ENCODE data around the gene MTNR1A.
"Not testable (repeated sequence)": the region's sequence is repeated elsewhere in the genome, so short reads cannot be mapped to it uniquely, and the experiment has no call there.

Gene MTNR1A

DNA sequence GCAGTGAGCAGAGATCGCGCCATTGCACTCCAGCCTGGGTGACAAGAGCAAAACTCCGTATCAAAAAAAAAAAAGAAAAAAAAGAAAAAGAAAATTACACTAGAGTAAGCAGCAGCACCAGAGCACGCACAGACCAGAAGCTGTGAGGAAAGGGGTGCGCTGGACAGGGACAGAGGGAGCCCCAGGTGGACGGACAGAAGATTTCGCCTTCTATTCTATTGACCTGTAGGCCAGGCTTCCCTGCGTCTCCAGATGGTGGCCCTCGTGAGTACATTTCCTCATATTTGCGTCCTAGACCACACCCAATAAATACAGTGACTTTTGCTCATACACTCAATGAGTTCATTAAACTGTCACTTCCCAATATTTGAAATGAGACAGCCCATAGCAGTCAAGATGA is 19.1 kb downstream of the MTNR1A start:
- no peak overlapping the region for H4K8ac ChIP-seq (ENCODE audit: low read depth, low read length)
- H3K14ac ChIP-seq (ENCODE audit: low read length): no peak overlapping the region
- H2BK120ac ChIP-seq (ENCODE audit: insufficient read depth, low read length, poor library complexity): no peak overlapping the region
- WGBS (ENCODE audit: extremely low coverage, insufficient coverage, insufficient read length): no CpG with 5 or more reads among the region's 10 CpGs
- no peak overlapping the region for H2BK5ac ChIP-seq (ENCODE audit: low read depth, low read length, poor library complexity)
- H3K9ac ChIP-seq (ENCODE audit: low read length): no peak overlapping the region
- peaks cover 5% of the 10 kb centered on the region for H3K9me3 ChIP-seq (ENCODE audit: insufficient read depth, low read depth, low read length)
- no peak overlapping the region for H3K4me3 ChIP-seq (ENCODE audit: low read depth, low read length)
- H3K79me1 ChIP-seq (ENCODE audit: low read length): no peaks in the 10 kb centered on the region
- H3K4me1 ChIP-seq (ENCODE audit: control insufficient read depth in 1 of 2, insufficient read depth in 2 of 2, low read length in 2 of 2): no peaks in the 10 kb centered on the region
- no peak overlapping the region for H3K4ac ChIP-seq (ENCODE audit: low read depth, low read length)
- no peak overlapping the region for H2AK5ac ChIP-seq (ENCODE audit: low read length)
- no peak overlapping the region for H4K12ac ChIP-seq (ENCODE audit: low read depth, low read length)
- H3K79me2 ChIP-seq (ENCODE audit: control insufficient read depth, insufficient read depth, low read length, poor library complexity): no peaks in the 10 kb centered on the region
- no peaks in the 10 kb centered on the region for H3K36me3 ChIP-seq (ENCODE audit: control insufficient read depth in 1 of 2, insufficient read depth in 2 of 2, low read length in 2 of 2)
- H2BK12ac ChIP-seq (ENCODE audit: low read length): no peak overlapping the region
- no peak overlapping the region for H2AFZ ChIP-seq (ENCODE audit: insufficient read depth, low read length, poor library complexity)
- DNase-seq: no peak
- no peak overlapping the region for H3K4me2 ChIP-seq (ENCODE audit: low read length)
- no peak overlapping the region for H3K23ac ChIP-seq (ENCODE audit: low read length)
- no peak overlapping the region for H4K91ac ChIP-seq (ENCODE audit: low read depth, low read length)
- H3K27me3 ChIP-seq (ENCODE audit: insufficient read depth, low read length): no peaks in the 10 kb centered on the region
- no peak overlapping the region for H3K18ac ChIP-seq (ENCODE audit: low read length)
- H3K27ac ChIP-seq (ENCODE audit: low read depth, low read length): no peak overlapping the region

DNA sequence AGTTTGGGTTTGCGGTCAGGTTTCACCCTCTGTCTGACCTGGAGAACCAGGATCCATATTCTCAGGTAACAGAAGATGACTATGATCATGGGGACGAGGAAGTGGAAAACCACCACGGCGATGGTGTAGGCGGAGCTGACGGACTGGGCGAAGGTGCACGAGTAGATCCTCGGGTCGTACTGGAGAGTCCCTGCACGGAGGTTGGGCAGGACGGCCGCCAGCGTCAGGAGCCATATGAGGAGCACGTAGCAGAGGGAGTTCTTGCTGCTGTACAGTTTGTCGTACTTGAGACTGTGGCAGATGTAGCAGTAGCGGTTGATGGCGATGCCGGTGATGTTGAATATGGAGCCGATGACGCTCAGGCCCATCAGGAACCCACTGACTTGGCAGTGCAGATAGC is 21.3 kb downstream of the MTNR1A start:
- WGBS (ENCODE audit: extremely low coverage, insufficient coverage, insufficient read length): no CpG with 5 or more reads among the region's 21 CpGs
- Histone ChIP-seq H2BK12ac (ENCODE audit: low read length) (no peak overlapping the region), H3K4me3 (ENCODE audit: low read depth, low read length) (no peak overlapping the region), H3K9ac (ENCODE audit: low read length) (no peak overlapping the region), H3K27me3 (ENCODE audit: insufficient read depth, low read length) (no peaks in the 10 kb centered on the region), H3K4ac (ENCODE audit: low read depth, low read length) (no peak overlapping the region), H3K23ac (ENCODE audit: low read length) (no peak overlapping the region), H3K4me2 (ENCODE audit: low read length) (no peak overlapping the region), H2AFZ (ENCODE audit: insufficient read depth, low read length, poor library complexity) (no peak overlapping the region), H4K8ac (ENCODE audit: low read depth, low read length) (no peak overlapping the region), H4K91ac (ENCODE audit: low read depth, low read length) (no peak overlapping the region), H3K79me1 (ENCODE audit: low read length) (no peaks in the 10 kb centered on the region), H2BK5ac (ENCODE audit: low read depth, low read length, poor library complexity) (no peak overlapping the region), H3K14ac (ENCODE audit: low read length) (no peak overlapping the region), H2BK120ac (ENCODE audit: insufficient read depth, low read length, poor library complexity) (no peak overlapping the region), H3K18ac (ENCODE audit: low read length) (no peak overlapping the region), H3K9me3 (ENCODE audit: insufficient read depth, low read depth, low read length) (peaks cover 2% of the 10 kb centered on the region), H3K79me2 (ENCODE audit: control insufficient read depth, insufficient read depth, low read length, poor library complexity) (no peaks in the 10 kb centered on the region), H3K4me1 (ENCODE audit: control insufficient read depth in 1 of 2, insufficient read depth in 2 of 2, low read length in 2 of 2) (no peaks in the 10 kb centered on the region), H4K12ac (ENCODE audit: low read depth, low read length) (no peak overlapping the region), H2AK5ac (ENCODE audit: low read length) (no peak overlapping the region), H3K36me3 (ENCODE audit: control insufficient read depth in 1 of 2, insufficient read depth in 2 of 2, low read length in 2 of 2) (no peaks in the 10 kb centered on the region), H3K27ac (ENCODE audit: low read depth, low read length) (no peak overlapping the region)
- no peak for DNase-seq

DNA sequence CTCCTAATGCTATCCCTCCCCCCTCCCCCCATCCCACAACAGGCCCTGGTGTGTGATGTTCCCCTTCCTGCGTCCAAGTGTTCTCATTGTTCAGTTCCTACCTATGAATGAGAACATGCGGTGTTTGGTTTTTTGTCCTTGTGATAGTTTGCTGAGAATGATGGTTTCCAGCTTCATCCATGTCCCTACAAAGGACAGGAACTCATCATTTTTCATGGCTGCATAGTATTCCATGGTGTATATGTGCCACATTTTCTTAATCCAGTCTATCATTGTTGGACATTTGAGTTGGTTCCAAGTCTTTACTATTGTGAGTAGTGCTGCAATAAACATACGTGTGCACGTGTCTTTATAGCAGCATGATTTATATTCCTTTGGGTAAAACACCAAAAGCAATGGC is 31.4 kb downstream of the MTNR1A start:
- not testable (repeated sequence) for H3K79me2 ChIP-seq (ENCODE audit: control insufficient read depth, insufficient read depth, low read length, poor library complexity); H2BK120ac ChIP-seq (ENCODE audit: insufficient read depth, low read length, poor library complexity); DNase-seq; H3K79me1 ChIP-seq (ENCODE audit: low read length); H2BK12ac ChIP-seq (ENCODE audit: low read length); H2AK5ac ChIP-seq (ENCODE audit: low read length); H3K4ac ChIP-seq (ENCODE audit: low read depth, low read length); H3K27ac ChIP-seq (ENCODE audit: low read depth, low read length); H4K8ac ChIP-seq (ENCODE audit: low read depth, low read length); H3K9ac ChIP-seq (ENCODE audit: low read length); H3K4me2 ChIP-seq (ENCODE audit: low read length); H2AFZ ChIP-seq (ENCODE audit: insufficient read depth, low read length, poor library complexity); H3K36me3 ChIP-seq (ENCODE audit: control insufficient read depth in 1 of 2, insufficient read depth in 2 of 2, low read length in 2 of 2); H3K9me3 ChIP-seq (ENCODE audit: insufficient read depth, low read depth, low read length); H3K4me3 ChIP-seq (ENCODE audit: low read depth, low read length); H4K12ac ChIP-seq (ENCODE audit: low read depth, low read length); H4K91ac ChIP-seq (ENCODE audit: low read depth, low read length); H3K14ac ChIP-seq (ENCODE audit: low read length); H3K18ac ChIP-seq (ENCODE audit: low read length); H2BK5ac ChIP-seq (ENCODE audit: low read depth, low read length, poor library complexity); H3K27me3 ChIP-seq (ENCODE audit: insufficient read depth, low read length); H3K4me1 ChIP-seq (ENCODE audit: control insufficient read depth in 1 of 2, insufficient read depth in 2 of 2, low read length in 2 of 2); H3K23ac ChIP-seq (ENCODE audit: low read length)
- no CpG with 5 or more reads among the region's 4 CpGs for WGBS (ENCODE audit: extremely low coverage, insufficient coverage, insufficient read length)

DNA sequence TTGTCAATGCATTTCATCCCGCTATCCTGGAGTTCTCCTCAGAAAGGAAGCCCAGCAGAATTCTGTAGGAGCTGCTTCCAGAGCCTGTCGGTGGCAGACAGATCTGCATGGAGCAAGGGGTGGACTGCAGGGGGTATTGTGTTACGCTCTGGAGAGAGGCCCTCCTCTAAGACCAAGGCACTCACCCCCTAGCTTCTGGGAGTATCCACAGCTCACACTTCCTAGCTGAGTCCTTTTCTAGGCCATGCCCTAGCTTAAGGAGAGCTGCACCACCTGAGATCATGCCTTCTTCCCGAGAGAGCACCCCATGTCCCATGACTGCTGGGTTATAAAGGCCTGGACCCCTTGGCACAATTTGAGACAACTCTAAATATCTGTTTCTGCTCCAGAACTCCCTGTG is 39.1 kb downstream of the MTNR1A start:
- WGBS (ENCODE audit: extremely low coverage, insufficient coverage, insufficient read length): no CpG with 5 or more reads among the region's 4 CpGs
- no peak overlapping the region for H2AFZ ChIP-seq (ENCODE audit: insufficient read depth, low read length, poor library complexity)
- no peaks in the 10 kb centered on the region for H3K79me2 ChIP-seq (ENCODE audit: control insufficient read depth, insufficient read depth, low read length, poor library complexity)
- H3K27ac ChIP-seq (ENCODE audit: low read depth, low read length): no peak overlapping the region
- H3K23ac ChIP-seq (ENCODE audit: low read length): no peak overlapping the region
- no peaks in the 10 kb centered on the region for H3K27me3 ChIP-seq (ENCODE audit: insufficient read depth, low read length)
- H3K79me1 ChIP-seq (ENCODE audit: low read length): no peaks in the 10 kb centered on the region
- H3K14ac ChIP-seq (ENCODE audit: low read length): no peak overlapping the region
- no peak overlapping the region for H3K18ac ChIP-seq (ENCODE audit: low read length)
- no peak overlapping the region for H2AK5ac ChIP-seq (ENCODE audit: low read length)
- H3K4me3 ChIP-seq (ENCODE audit: low read depth, low read length): no peak overlapping the region
- no peak overlapping the region for H4K8ac ChIP-seq (ENCODE audit: low read depth, low read length)
- H3K4me1 ChIP-seq (ENCODE audit: control insufficient read depth in 1 of 2, insufficient read depth in 2 of 2, low read length in 2 of 2): no peaks in the 10 kb centered on the region
- no peak overlapping the region for H2BK12ac ChIP-seq (ENCODE audit: low read length)
- no peak overlapping the region for H3K4ac ChIP-seq (ENCODE audit: low read depth, low read length)
- no peak overlapping the region for H2BK120ac ChIP-seq (ENCODE audit: insufficient read depth, low read length, poor library complexity)
- H2BK5ac ChIP-seq (ENCODE audit: low read depth, low read length, poor library complexity): no peak overlapping the region
- H4K91ac ChIP-seq (ENCODE audit: low read depth, low read length): no peak overlapping the region
- no peak overlapping the region for H4K12ac ChIP-seq (ENCODE audit: low read depth, low read length)
- DNase-seq: no peak
- no peak overlapping the region for H3K4me2 ChIP-seq (ENCODE audit: low read length)
- H3K9me3 ChIP-seq (ENCODE audit: insufficient read depth, low read depth, low read length): peaks cover 2% of the 10 kb centered on the region
- H3K36me3 ChIP-seq (ENCODE audit: control insufficient read depth in 1 of 2, insufficient read depth in 2 of 2, low read length in 2 of 2): no peaks in the 10 kb centered on the region
- H3K9ac ChIP-seq (ENCODE audit: low read length): no peak overlapping the region

All from trophoblast cell (in vitro differentiated cells and primary cell).